SK-N-SH treated with all-trans-retinoic acid at 6 μM for 48 hours (cell line): ENCODE results near the gene KCTD5.

ENCODE experiments used
- ARNTL ChIP-seq: fragments of 450-650 bp; formaldehyde crosslinking; IDR thresholded peaks from 2 replicates; pipeline ENCODE4 v1.5.0; 2020; ENCODE audit warnings: low read depth, mild to moderate bottlenecking, moderate library complexity, borderline replicate concordance
- RARB ChIP-seq: fragments of 250-450 bp; sonication (Bioruptor Pico); IDR thresholded peaks from 2 replicates; pipeline ENCODE4 v1.8.0; 2021; ENCODE audit warnings: mild to moderate bottlenecking, moderate library complexity
- ZFP30 ChIP-seq: fragments of 450-650 bp; formaldehyde crosslinking; IDR thresholded peaks from 2 replicates; pipeline ENCODE4 v1.5.0; 2022; ENCODE audit warnings: mild to moderate bottlenecking, moderate library complexity
- ZNF565 ChIP-seq: fragments of 450-650 bp; formaldehyde crosslinking; conservative IDR thresholded peaks from 2 replicates; pipeline ENCODE4 v1.5.0; 2020; ENCODE audit warnings: low read depth, mild to moderate bottlenecking, moderate library complexity
- TF ChIP-seq, protein P1 (sequence below): fragments of 250-450 bp; sonication (Bioruptor Pico); IDR thresholded peaks from 2 replicates; pipeline ENCODE4 v1.8.0; 2020; ENCODE audit warnings: mild to moderate bottlenecking, moderate library complexity, borderline replicate concordance
- TF ChIP-seq, protein P2 (sequence below): fragments of 250-450 bp; sonication (Bioruptor Pico); IDR thresholded peaks from 2 replicates; pipeline ENCODE4 v1.5.1; 2021; ENCODE audit warnings: mild to moderate bottlenecking, moderate library complexity

DNA sequence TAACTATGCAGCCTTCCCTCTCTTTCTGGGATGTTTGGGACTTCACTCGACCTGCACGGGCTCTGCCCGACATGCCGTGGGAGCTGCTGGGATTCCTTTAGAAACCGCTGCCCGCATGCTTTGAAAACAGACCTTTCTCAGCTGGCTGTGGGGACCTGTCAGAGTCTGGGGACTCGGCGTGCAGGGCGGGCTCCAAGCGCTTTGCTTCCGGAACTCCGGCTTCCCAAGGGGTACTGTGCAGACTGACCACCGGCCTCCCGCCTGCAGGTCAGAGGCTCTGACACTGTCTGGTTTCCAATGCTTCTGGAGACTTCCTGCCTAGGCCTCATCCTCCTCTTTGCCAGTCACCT, 25.9 kb downstream of the KCTD5 start:
- TF ChIP-seq RARB (no peak), ZFP30 (CRISPR knock-in tag) (no peak), ARNTL (no peak), ZNF565 (CRISPR knock-in tag) (no peak)
- TF ChIP-seq, protein P1, sequence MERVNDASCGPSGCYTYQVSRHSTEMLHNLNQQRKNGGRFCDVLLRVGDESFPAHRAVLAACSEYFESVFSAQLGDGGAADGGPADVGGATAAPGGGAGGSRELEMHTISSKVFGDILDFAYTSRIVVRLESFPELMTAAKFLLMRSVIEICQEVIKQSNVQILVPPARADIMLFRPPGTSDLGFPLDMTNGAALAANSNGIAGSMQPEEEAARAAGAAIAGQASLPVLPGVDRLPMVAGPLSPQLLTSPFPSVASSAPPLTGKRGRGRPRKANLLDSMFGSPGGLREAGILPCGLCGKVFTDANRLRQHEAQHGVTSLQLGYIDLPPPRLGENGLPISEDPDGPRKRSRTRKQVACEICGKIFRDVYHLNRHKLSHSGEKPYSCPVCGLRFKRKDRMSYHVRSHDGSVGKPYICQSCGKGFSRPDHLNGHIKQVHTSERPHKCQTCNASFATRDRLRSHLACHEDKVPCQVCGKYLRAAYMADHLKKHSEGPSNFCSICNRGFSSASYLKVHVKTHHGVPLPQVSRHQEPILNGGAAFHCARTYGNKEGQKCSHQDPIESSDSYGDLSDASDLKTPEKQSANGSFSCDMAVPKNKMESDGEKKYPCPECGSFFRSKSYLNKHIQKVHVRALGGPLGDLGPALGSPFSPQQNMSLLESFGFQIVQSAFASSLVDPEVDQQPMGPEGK (CRISPR knock-in tag) = no peak
- TF ChIP-seq, protein P2, sequence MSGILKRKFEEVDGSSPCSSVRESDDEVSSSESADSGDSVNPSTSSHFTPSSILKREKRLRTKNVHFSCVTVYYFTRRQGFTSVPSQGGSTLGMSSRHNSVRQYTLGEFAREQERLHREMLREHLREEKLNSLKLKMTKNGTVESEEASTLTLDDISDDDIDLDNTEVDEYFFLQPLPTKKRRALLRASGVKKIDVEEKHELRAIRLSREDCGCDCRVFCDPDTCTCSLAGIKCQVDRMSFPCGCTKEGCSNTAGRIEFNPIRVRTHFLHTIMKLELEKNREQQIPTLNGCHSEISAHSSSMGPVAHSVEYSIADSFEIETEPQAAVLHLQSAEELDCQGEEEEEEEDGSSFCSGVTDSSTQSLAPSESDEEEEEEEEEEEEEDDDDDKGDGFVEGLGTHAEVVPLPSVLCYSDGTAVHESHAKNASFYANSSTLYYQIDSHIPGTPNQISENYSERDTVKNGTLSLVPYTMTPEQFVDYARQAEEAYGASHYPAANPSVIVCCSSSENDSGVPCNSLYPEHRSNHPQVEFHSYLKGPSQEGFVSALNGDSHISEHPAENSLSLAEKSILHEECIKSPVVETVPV (CRISPR knock-in tag) = no peak
